ENCODE measurements around the gene PNISR.

PNISR gene

GRCh38 chr6:99354983-99355382, 70.1 kb downstream of the PNISR start:
- TF ChIP-seq CTCF (conservative IDR thresholded peaks at IDR 0.05; ENCODE audit: low read depth, low read length): no peak
- H3K4me3 ChIP-seq (ENCODE audit: low read depth, low read length): no peak overlapping the region

DNA sequence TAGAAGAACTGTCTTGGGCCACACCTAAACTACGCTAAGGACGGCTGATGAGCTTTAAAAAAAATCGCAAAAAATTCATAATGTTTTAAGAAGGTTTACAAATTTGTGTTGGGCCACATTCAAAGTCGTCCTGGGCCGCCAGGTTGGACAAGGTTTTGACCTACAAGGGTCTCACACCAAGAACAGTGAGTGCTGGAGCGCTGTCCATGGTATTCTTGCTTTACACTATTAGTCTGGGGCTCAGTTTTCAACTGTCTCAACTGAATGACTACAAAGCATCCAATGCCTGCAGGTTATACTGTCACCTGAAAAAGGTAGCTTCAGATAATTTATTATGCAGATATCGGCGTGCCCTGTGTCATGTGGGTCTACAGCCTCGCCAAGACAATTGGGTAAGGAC, 72.0 kb downstream of the PNISR start:
- no peak overlapping the region for H3K4me3 ChIP-seq (ENCODE audit: low read depth, low read length)
- no peak for TF ChIP-seq CTCF (conservative IDR thresholded peaks at IDR 0.05; ENCODE audit: low read depth, low read length)
- peak; percentile 18 for DNase-seq (ENCODE audit: low read depth)

More at GRCh38 chr6:99354983-99355382, 70.1 kb downstream of the PNISR start:
- no peak for DNase-seq (ENCODE audit: low read depth)

DNA sequence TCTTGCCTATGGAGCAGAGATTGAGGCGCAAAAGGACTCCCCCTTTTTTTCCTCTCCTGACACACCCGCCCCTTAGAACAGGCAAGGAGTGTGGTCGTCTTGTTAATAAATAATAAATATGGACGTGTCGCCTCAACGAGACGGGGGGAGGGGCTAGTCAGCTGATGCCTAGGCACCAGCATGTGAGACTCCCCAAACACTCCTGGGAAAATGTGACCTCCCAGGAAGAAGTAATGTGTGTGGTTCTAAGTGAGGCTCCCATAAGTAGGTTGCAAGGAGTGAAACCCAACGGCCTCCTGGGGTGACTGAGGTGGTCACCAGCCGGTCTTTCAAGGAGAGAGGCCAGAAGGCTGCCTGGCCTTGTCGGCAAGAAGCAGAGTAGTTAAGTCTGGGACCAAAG, 74.5 kb downstream of the PNISR start:
- no peak for DNase-seq (ENCODE audit: low read depth)
- H3K4me3 ChIP-seq (ENCODE audit: low read depth, low read length): peak overlapping the region; percentile 8
- no peak for TF ChIP-seq CTCF (conservative IDR thresholded peaks at IDR 0.05; ENCODE audit: low read depth, low read length)

- DNase-seq (ENCODE audit: low read depth): peak; percentile 21
- H3K4me3 ChIP-seq (ENCODE audit: low read depth, low read length): peak within 1 kb of the TSS; percentile 63
- TF ChIP-seq CTCF (conservative IDR thresholded peaks at IDR 0.05; ENCODE audit: low read depth, low read length): peak; percentile 30
These were observed 75.7 kb downstream of the PNISR start, which contains the start of gene FAXC for GRCh38 chr6:99349171-99350141. Gene FAXC (minus strand): TSS chr6:99349674. CDS start chr6:99349372, 302 bp downstream.

- peak overlapping the region; percentile 63 for H3K4me3 ChIP-seq (ENCODE audit: low read depth, low read length)
- DNase-seq (ENCODE audit: low read depth): no peak
- no peak for TF ChIP-seq CTCF (conservative IDR thresholded peaks at IDR 0.05; ENCODE audit: low read depth, low read length)
These were observed 76.6 kb downstream of the PNISR start for GRCh38 chr6:99348288-99349170.

All from choroid plexus epithelial cell (primary cell).